Ishikawa (cell line): ENCODE data around the gene RIPPLY2.

Experiments used
- CEBPB ChIP-seq: IDR thresholded peaks from 2 replicates; pipeline ENCODE4 v1.6.1; 2012
- CREB1 ChIP-seq: IDR thresholded peaks from 2 replicates; pipeline ENCODE4 v1.6.1; 2012; ENCODE audit warnings: low read depth
- EGR1 ChIP-seq: IDR thresholded peaks from 2 replicates; pipeline ENCODE4 v1.6.1; 2012
- EP300 ChIP-seq: IDR thresholded peaks from 2 replicates; pipeline ENCODE4 v1.6.1; 2012; ENCODE audit warnings: borderline replicate concordance
- FOXM1 ChIP-seq: IDR thresholded peaks from 2 replicates; pipeline ENCODE4 v1.6.1; 2012; ENCODE audit warnings: low read depth, borderline replicate concordance
- MAX ChIP-seq: IDR thresholded peaks from 2 replicates; pipeline ENCODE4 v1.6.1; 2012
- NFIC ChIP-seq: IDR thresholded peaks from 2 replicates; pipeline ENCODE4 v1.6.1; 2012
- RAD21 ChIP-seq: IDR thresholded peaks from 2 replicates; pipeline ENCODE4 v1.6.1; 2012; ENCODE audit warnings: low read depth
- REST ChIP-seq: IDR thresholded peaks from 2 replicates; pipeline ENCODE4 v1.6.1; 2012; ENCODE audit warnings: low read depth, mild to moderate bottlenecking
- TAF1 ChIP-seq: IDR thresholded peaks from 2 replicates; pipeline ENCODE4 v1.6.1; 2012; ENCODE audit warnings: low read depth, mild to moderate bottlenecking
- TCF12 ChIP-seq: IDR thresholded peaks from 2 replicates; pipeline ENCODE4 v1.6.1; 2012; ENCODE audit warnings: low read depth
- TEAD4 ChIP-seq: IDR thresholded peaks from 2 replicates; pipeline ENCODE4 v1.6.1; 2012
- USF1 ChIP-seq: IDR thresholded peaks from 2 replicates; pipeline ENCODE4 v1.6.1; 2012
- YY1 ChIP-seq: IDR thresholded peaks from 2 replicates; pipeline ENCODE4 v1.6.1; 2012; ENCODE audit warnings: low read depth
- ZBTB7A ChIP-seq: IDR thresholded peaks from 2 replicates; pipeline ENCODE4 v1.6.1; 2012; ENCODE audit warnings: low read depth

Gene RIPPLY2

DNA sequence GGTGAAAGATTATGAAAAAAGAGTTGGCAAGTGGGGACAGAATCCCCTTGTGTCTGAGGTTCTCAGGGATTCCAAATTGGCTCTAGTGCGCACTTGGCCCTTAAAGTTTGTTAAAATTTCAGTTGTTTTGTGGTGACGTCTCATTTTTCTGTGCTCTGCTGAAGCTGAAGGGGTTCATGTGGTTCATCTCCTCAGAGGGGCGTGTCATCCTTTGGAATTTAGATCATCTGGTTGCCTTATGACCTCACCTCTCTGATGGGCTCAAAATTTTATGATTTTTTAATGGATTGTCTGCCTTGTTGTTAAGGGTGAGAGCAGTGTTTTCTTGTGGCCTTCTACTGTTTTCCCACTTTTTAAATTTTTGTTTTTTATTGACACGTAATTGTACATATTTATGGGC is 26.6 kb downstream of the RIPPLY2 start:
- TF ChIP-seq RAD21 (no peak), CEBPB (no peak), EP300 (no peak), TCF12 (no peak), FOXM1 (no peak), USF1 (no peak), CREB1 (no peak), YY1 (no peak), TEAD4 (no peak), ZBTB7A (no peak), EGR1 (no peak), TAF1 (no peak), NFIC (no peak), REST (no peak), MAX (no peak)

DNA sequence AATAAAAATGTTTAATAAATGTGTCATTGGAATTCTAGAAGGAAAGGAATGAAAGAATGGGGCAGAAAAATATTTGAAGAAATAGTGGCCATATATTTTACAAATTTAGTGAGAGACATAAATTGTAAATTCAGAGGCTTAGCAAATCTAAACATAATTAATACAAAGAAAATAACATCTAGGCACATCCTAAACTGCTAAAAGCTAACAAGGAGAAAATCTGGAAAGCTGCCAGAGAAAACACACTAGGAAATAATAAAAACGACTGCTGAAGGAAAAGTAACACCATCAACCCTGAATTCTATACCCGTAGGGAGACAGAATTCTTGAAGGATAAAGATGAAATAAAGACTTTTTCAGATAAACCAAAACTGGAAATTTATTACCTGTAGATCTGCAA is 30.1 kb downstream of the RIPPLY2 start:
- TF ChIP-seq TEAD4 (no peak), NFIC (no peak), CEBPB (no peak), REST (no peak), EP300 (no peak)

- TF ChIP-seq RAD21 (peak; percentile 91), EP300 (no peak), ZBTB7A (no peak)
Observed at GRCh38 chr6:83884523-83884922, 31.4 kb downstream of the RIPPLY2 start.

DNA sequence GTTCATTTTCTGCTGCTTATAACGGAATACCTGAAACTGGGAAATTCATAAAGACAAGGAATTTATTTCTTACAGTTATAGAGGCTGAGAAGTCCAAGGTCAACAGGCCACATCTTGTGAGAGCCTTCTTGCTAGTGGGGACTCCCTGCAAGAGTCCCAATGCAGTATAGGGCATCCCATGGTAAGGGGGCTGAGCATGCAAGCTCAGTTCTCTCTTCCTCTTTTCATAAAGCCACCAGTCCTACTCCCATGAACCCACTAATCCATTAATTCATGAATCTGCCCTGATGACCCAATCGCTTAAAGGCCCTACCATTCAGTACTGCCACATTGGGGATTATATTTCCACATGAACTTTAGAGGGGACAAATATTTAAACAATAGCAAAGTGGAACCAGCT is 32.8 kb downstream of the RIPPLY2 start:
- TF ChIP-seq CEBPB, result no peak
- no peak for TF ChIP-seq ZBTB7A
- no peak for TF ChIP-seq RAD21
- TF ChIP-seq EP300, result no peak
- TF ChIP-seq USF1, result no peak
- no peak for TF ChIP-seq MAX
- no peak for TF ChIP-seq TEAD4

DNA sequence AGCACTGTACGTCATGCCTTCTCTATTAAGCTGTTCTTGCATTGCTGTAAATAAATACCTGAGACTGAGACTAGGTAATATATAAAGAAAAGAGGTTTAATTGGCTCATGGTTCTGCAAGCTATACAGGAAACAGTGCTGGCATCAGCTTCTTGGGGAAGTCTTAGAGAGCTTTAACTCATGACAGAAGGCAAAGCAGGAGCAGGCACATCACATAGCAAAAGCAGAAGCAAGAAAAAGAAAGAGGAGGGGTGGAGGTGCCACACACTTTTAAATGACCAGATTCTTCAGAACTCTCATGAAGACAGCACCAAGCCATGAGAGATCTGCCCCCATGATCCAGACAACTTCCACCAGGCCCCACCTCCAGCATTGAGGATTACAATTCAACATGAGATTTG is 36.5 kb downstream of the RIPPLY2 start:
- TF ChIP-seq RAD21, result no peak
- TF ChIP-seq TCF12, result no peak
- no peak for TF ChIP-seq TEAD4
- no peak for TF ChIP-seq YY1
- TF ChIP-seq EGR1, result no peak
- no peak for TF ChIP-seq REST
- TF ChIP-seq ZBTB7A, result no peak
- TF ChIP-seq MAX, result no peak
- no peak for TF ChIP-seq CREB1
- no peak for TF ChIP-seq FOXM1

GRCh38 chr6:83890520-83890919 is 37.4 kb downstream of the RIPPLY2 start:
- TF ChIP-seq CREB1, result no peak
- no peak for TF ChIP-seq REST
- TF ChIP-seq MAX, result no peak
- no peak for TF ChIP-seq RAD21
- no peak for TF ChIP-seq NFIC
- TF ChIP-seq TEAD4, result no peak
- TF ChIP-seq EGR1, result no peak
- no peak for TF ChIP-seq CEBPB
- TF ChIP-seq TAF1, result no peak
